ENCODE data around the gene TRIOBP. TPM values are rescaled to one million over a fixed set of nuclear protein-coding genes. Genes with fewer than 3 reads are reported as not detected.

The TRIOBP gene
- total and polyA plus RNA-seq, 2 of the 13 experiments (the other 11 are each of a cell fraction or from before 2014, with no cell fraction given): 6.1 to 15.4 TPM

- TF ChIP-seq ZFP91 (CRISPR knock-in tag; IDR thresholded peaks at IDR 0.05; ENCODE audit: borderline replicate concordance) (peak; percentile 53; the same call in 1 of the 2 replicates), RELA (CRISPR knock-in tag; IDR thresholded peaks at IDR 0.05) (no peak), BHLHE40 (IDR thresholded peaks at IDR 0.05; ENCODE audit: low read length) (no peak), ZNF12 (CRISPR knock-in tag; IDR thresholded peaks at IDR 0.05) (peak; percentile 48; the same call in 1 of the 2 replicates), DPF2 (CRISPR knock-in tag; IDR thresholded peaks at IDR 0.05; ENCODE audit: borderline replicate concordance, low read depth) (0 out of 2 replicates have a peak, but pooled peaks have one; percentile 27), ERF (CRISPR knock-in tag; IDR thresholded peaks at IDR 0.05) (peak; percentile 15; the same call in 1 of the 2 replicates), TFDP2 (CRISPR knock-in tag; IDR thresholded peaks at IDR 0.05) (peak; percentile 28), TARDBP (CRISPR knock-in tag; IDR thresholded peaks at IDR 0.05) (peak; percentile 23; the same call in 1 of the 2 replicates), ZZZ3 (CRISPR knock-in tag; IDR thresholded peaks at IDR 0.05; ENCODE audit: borderline replicate concordance) (no peak; the same call in 1 of the 2 replicates), ELF1 (CRISPR knock-in tag; IDR thresholded peaks at IDR 0.05) (peak; percentile 70), MAFK (conservative IDR thresholded peaks at IDR 0.05 in 1 of 2, IDR thresholded peaks at IDR 0.05 in 1 of 2; ENCODE audit: low read length in 2 of 2) (no peak), RAD21 (CRISPR knock-in tag; IDR thresholded peaks at IDR 0.05) (0 out of 2 replicates have a peak, but pooled peaks have one; percentile 11), KDM5B (CRISPR knock-in tag; IDR thresholded peaks at IDR 0.05; ENCODE audit: borderline replicate concordance) (peak; percentile 45; the same call in 1 of the 2 replicates), ZNF713 (CRISPR knock-in tag; IDR thresholded peaks at IDR 0.05) (no peak), ZBTB7B (CRISPR knock-in tag; IDR thresholded peaks at IDR 0.05) (peak; percentile 27; the same call in 1 of the 2 replicates), KMT2B (CRISPR knock-in tag; IDR thresholded peaks at IDR 0.05) (peak; percentile 37; the same call in 1 of the 2 replicates), ASH2L (IDR thresholded peaks at IDR 0.05; ENCODE audit: insufficient read length, low read depth, low read length) (peak; percentile 33), ZNF672 (CRISPR knock-in tag; IDR thresholded peaks at IDR 0.05) (no peak), ZNF510 (CRISPR knock-in tag; IDR thresholded peaks at IDR 0.05; ENCODE audit: low read depth) (peak; percentile 38; the same call in 1 of the 2 replicates), ZNF777 (CRISPR knock-in tag; IDR thresholded peaks at IDR 0.05) (no peak), SSRP1 (CRISPR knock-in tag; IDR thresholded peaks at IDR 0.05) (0 out of 2 replicates have a peak, but pooled peaks have one; percentile 35), PAF1 (CRISPR knock-in tag; IDR thresholded peaks at IDR 0.05) (no peak), ZNF263 (CRISPR knock-in tag; IDR thresholded peaks at IDR 0.05) (peak; percentile 88)
- TF ChIP-seq, protein P1, sequence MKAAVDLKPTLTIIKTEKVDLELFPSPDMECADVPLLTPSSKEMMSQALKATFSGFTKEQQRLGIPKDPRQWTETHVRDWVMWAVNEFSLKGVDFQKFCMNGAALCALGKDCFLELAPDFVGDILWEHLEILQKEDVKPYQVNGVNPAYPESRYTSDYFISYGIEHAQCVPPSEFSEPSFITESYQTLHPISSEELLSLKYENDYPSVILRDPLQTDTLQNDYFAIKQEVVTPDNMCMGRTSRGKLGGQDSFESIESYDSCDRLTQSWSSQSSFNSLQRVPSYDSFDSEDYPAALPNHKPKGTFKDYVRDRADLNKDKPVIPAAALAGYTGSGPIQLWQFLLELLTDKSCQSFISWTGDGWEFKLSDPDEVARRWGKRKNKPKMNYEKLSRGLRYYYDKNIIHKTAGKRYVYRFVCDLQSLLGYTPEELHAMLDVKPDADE (CRISPR knock-in tag; IDR thresholded peaks at IDR 0.05): no peak
- TF ChIP-seq, protein P2, sequence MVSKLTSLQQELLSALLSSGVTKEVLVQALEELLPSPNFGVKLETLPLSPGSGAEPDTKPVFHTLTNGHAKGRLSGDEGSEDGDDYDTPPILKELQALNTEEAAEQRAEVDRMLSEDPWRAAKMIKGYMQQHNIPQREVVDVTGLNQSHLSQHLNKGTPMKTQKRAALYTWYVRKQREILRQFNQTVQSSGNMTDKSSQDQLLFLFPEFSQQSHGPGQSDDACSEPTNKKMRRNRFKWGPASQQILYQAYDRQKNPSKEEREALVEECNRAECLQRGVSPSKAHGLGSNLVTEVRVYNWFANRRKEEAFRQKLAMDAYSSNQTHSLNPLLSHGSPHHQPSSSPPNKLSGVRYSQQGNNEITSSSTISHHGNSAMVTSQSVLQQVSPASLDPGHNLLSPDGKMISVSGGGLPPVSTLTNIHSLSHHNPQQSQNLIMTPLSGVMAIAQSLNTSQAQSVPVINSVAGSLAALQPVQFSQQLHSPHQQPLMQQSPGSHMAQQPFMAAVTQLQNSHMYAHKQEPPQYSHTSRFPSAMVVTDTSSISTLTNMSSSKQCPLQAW (CRISPR knock-in tag; IDR thresholded peaks at IDR 0.05): peak; percentile 60
Observed at GRCh38 chr22:37674951-37675929, 21.6 kb upstream of the TRIOBP start, which contains the start of gene LGALS1 (continued).
